ENCODE data around the gene KCNB1.

The KCNB1 gene

DNA sequence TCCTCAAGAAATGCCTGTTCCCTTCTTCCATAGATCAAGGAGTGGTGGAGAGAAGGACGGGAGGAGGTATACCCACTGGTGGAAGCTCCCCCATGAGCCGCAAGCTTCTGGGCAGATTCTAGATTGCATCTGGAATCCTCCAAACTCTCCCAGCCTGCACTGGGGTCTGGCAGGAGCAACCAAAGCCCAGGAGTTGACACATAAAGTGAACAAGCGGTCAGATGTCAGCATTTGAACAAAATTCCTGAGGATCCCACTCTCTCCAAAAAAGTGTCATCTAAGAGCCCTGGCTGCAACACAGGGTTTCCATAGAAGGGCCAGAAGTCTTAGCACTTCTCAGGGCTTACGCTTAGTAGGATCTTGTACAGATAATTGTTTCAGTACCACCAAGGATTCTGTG, 88.2 kb downstream of the KCNB1 start:
- no peak overlapping the region for H3K14ac ChIP-seq (ENCODE audit: low read length)
- WGBS, 2 donors (ENCODE audit: extremely low coverage in 2 of 2, insufficient read length in 2 of 2, insufficient replicate concordance in 1 of 2): no CpG with 5 or more reads among the region's 4 CpGs
- no peak overlapping the region for H3K18ac ChIP-seq (ENCODE audit: low read length)
- no peak overlapping the region for H3K27ac ChIP-seq (replicated peaks; ENCODE audit: low read length)
- H4K8ac ChIP-seq (ENCODE audit: low read depth, low read length): no peak overlapping the region
- H3K79me1 ChIP-seq (ENCODE audit: low read depth, low read length): no peaks in the 10 kb centered on the region
- no peak overlapping the region for H3K4ac ChIP-seq (ENCODE audit: low read length)
- H2BK12ac ChIP-seq (ENCODE audit: low read length): no peak overlapping the region
- no peak overlapping the region for H2AK5ac ChIP-seq (ENCODE audit: low read depth, low read length)
- no peak for DNase-seq (ENCODE audit: low spot score)
- H3K36me3 ChIP-seq (replicated peaks in 1 of 2; ENCODE audit: control insufficient read depth in 2 of 2, insufficient read depth in 2 of 2, low read length in 2 of 2): no peaks in the 10 kb centered on the region
- H2AFZ ChIP-seq (ENCODE audit: low read length): no peak overlapping the region
- no peak overlapping the region for H3K4me3 ChIP-seq (ENCODE audit: low read length in 2 of 2)
- no peak overlapping the region for H2BK15ac ChIP-seq (ENCODE audit: low read length)
- no peaks in the 10 kb centered on the region for H3K27me3 ChIP-seq (ENCODE audit: control insufficient read depth in 3 of 3, insufficient read depth in 3 of 3, low read depth in 1 of 3, low read length in 3 of 3)
- H3K4me2 ChIP-seq (ENCODE audit: insufficient read depth, low read length, poor library complexity, severe bottlenecking): no peak overlapping the region
- no peak overlapping the region for H3K23ac ChIP-seq (ENCODE audit: low read depth, low read length, poor library complexity)
- no peak overlapping the region for H4K91ac ChIP-seq (ENCODE audit: low read depth, low read length, poor library complexity)
- peaks cover 0 to 2% of the 10 kb centered on the region in 2 donors for H3K4me1 ChIP-seq (ENCODE audit: control insufficient read depth in 2 of 2, insufficient read depth in 1 of 2, low read depth in 1 of 2, low read length in 2 of 2)
- H3K9ac ChIP-seq (ENCODE audit: low read depth, low read length, poor library complexity): no peak overlapping the region
- H2BK5ac ChIP-seq (ENCODE audit: low read length): no peak overlapping the region
- H3K9me3 ChIP-seq (replicated peaks in 1 of 2; ENCODE audit: control insufficient read depth in 2 of 2, insufficient read depth in 1 of 2, low read depth in 1 of 2, low read length in 2 of 2): no peaks in the 10 kb centered on the region
- no peak overlapping the region for H2BK120ac ChIP-seq (ENCODE audit: low read depth, low read length)

DNA sequence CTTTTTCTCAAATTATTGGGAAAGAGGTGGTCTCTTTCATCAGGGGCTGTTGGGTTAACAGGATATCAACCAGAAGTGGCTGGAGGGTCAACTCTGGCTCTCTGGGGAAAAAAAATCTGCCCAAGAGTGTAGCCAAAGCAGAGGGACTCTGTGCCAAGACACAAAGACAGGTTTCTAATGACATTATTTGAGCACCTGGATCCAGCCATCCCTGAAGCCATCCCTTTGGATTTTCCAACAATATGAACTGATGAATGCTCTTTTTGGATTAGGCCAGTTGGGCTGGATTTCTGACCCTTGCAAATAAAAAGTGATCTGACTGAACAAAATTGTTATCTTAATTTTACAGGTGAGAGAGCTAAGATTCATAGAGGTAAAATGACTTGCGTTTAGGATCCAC, 88.7 kb downstream of the KCNB1 start:
- Histone ChIP-seq H2BK120ac (ENCODE audit: low read depth, low read length) (no peak overlapping the region), H3K23ac (ENCODE audit: low read depth, low read length, poor library complexity) (no peak overlapping the region), H4K91ac (ENCODE audit: low read depth, low read length, poor library complexity) (no peak overlapping the region), H3K4me3 (ENCODE audit: low read length in 2 of 2) (no peak overlapping the region), H3K14ac (ENCODE audit: low read length) (no peak overlapping the region), H3K27me3 (ENCODE audit: control insufficient read depth in 3 of 3, insufficient read depth in 3 of 3, low read depth in 1 of 3, low read length in 3 of 3) (no peaks in the 10 kb centered on the region), H4K8ac (ENCODE audit: low read depth, low read length) (no peak overlapping the region), H3K27ac (replicated peaks; ENCODE audit: low read length) (no peak overlapping the region), H2BK15ac (ENCODE audit: low read length) (no peak overlapping the region), H2BK12ac (ENCODE audit: low read length) (no peak overlapping the region), H3K9ac (ENCODE audit: low read depth, low read length, poor library complexity) (no peak overlapping the region), H3K79me1 (ENCODE audit: low read depth, low read length) (no peaks in the 10 kb centered on the region), H3K36me3 (replicated peaks in 1 of 2; ENCODE audit: control insufficient read depth in 2 of 2, insufficient read depth in 2 of 2, low read length in 2 of 2) (no peaks in the 10 kb centered on the region), H2AFZ (ENCODE audit: low read length) (no peak overlapping the region), H3K9me3 (replicated peaks in 1 of 2; ENCODE audit: control insufficient read depth in 2 of 2, insufficient read depth in 1 of 2, low read depth in 1 of 2, low read length in 2 of 2) (no peaks in the 10 kb centered on the region), H2BK5ac (ENCODE audit: low read length) (no peak overlapping the region), H3K18ac (ENCODE audit: low read length) (no peak overlapping the region), H2AK5ac (ENCODE audit: low read depth, low read length) (no peak overlapping the region), H3K4me2 (ENCODE audit: insufficient read depth, low read length, poor library complexity, severe bottlenecking) (no peak overlapping the region), H3K4ac (ENCODE audit: low read length) (no peak overlapping the region), H3K4me1 (ENCODE audit: control insufficient read depth in 2 of 2, insufficient read depth in 1 of 2, low read depth in 1 of 2, low read length in 2 of 2) (peaks cover 0 to 2% of the 10 kb centered on the region in 2 donors)
- no peak for DNase-seq (ENCODE audit: low spot score)
- no CpG with 5 or more reads among the region's 1 CpG for WGBS, 2 donors (ENCODE audit: extremely low coverage in 2 of 2, insufficient read length in 2 of 2, insufficient replicate concordance in 1 of 2)

DNA sequence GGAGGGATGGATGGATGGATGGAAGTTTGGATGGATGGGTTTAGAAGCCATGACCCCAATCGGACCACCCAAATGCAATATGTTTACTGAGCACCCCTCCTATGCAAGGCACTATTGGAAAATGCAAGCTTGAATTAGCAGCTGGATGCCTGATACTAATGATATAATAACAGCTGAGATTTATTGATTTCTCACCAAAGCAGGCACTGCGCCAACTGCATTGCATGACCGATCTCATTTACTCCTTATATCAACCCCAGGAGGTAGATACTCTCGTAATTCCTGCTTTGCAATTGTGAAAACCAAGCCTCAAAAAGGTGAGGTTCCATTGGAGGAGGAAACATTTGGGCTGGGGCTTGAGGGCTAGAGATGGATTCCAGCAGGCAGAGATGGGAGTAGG, 89.7 kb downstream of the KCNB1 start:
- Histone ChIP-seq H3K4me1 (ENCODE audit: control insufficient read depth in 2 of 2, insufficient read depth in 1 of 2, low read depth in 1 of 2, low read length in 2 of 2) (peaks cover 0 to 2% of the 10 kb centered on the region in 2 donors), H2AFZ (ENCODE audit: low read length) (no peak overlapping the region), H3K27ac (replicated peaks; ENCODE audit: low read length) (no peak overlapping the region), H3K14ac (ENCODE audit: low read length) (no peak overlapping the region), H3K9ac (ENCODE audit: low read depth, low read length, poor library complexity) (no peak overlapping the region), H3K27me3 (ENCODE audit: control insufficient read depth in 3 of 3, insufficient read depth in 3 of 3, low read depth in 1 of 3, low read length in 3 of 3) (no peaks in the 10 kb centered on the region), H4K91ac (ENCODE audit: low read depth, low read length, poor library complexity) (no peak overlapping the region), H2BK5ac (ENCODE audit: low read length) (no peak overlapping the region), H2BK12ac (ENCODE audit: low read length) (no peak overlapping the region), H3K36me3 (replicated peaks in 1 of 2; ENCODE audit: control insufficient read depth in 2 of 2, insufficient read depth in 2 of 2, low read length in 2 of 2) (no peaks in the 10 kb centered on the region), H3K79me1 (ENCODE audit: low read depth, low read length) (no peaks in the 10 kb centered on the region), H3K4me3 (ENCODE audit: low read length in 2 of 2) (no peak overlapping the region), H2BK120ac (ENCODE audit: low read depth, low read length) (no peak overlapping the region), H3K4ac (ENCODE audit: low read length) (no peak overlapping the region), H3K4me2 (ENCODE audit: insufficient read depth, low read length, poor library complexity, severe bottlenecking) (no peak overlapping the region), H2AK5ac (ENCODE audit: low read depth, low read length) (no peak overlapping the region), H3K18ac (ENCODE audit: low read length) (no peak overlapping the region), H4K8ac (ENCODE audit: low read depth, low read length) (no peak overlapping the region), H3K23ac (ENCODE audit: low read depth, low read length, poor library complexity) (no peak overlapping the region), H3K9me3 (replicated peaks in 1 of 2; ENCODE audit: control insufficient read depth in 2 of 2, insufficient read depth in 1 of 2, low read depth in 1 of 2, low read length in 2 of 2) (no peaks in the 10 kb centered on the region), H2BK15ac (ENCODE audit: low read length) (no peak overlapping the region)
- no CpG with 5 or more reads among the region's 4 CpGs for WGBS, 2 donors (ENCODE audit: extremely low coverage in 2 of 2, insufficient read length in 2 of 2, insufficient replicate concordance in 1 of 2)
- no peak for DNase-seq (ENCODE audit: low spot score)

DNA sequence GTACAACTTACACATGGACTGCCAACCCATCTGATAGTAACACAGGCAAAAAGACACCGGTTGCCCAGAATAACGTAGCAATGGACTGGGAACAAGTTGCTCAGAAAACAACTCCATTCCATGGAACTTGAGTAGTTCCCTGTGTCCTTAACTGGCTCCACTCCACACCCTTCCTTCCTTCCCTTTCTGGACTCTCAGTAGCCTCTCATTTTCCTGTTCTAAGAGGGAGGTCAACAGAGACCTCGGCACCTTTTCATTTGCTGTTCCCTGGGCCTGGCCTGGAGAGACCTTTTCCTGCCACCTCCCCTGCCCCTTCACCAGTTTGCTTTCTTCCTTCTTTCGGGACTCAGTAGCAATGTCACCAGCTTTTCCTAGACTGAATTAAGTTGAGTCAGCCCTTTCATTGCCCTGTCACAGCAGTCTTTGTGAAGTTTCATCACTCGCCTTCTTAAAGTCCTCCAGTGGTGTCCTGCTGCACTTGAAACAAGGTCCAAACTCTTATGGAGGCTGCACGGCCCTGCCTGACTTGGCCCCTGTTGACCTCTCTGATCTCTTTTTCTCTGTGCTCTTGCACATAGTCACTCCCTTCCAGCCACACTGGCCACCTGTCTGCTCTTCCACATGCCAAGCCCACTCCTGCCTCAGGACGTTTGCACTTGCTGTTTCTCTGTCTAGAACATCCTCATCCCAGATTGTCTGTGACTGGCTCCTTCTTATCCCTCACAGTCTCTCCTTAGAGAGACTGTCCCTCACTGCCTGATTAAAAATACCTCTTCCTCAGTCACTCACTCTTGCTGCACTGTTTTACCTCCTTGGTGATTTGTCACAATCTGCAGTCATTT, 90.8 kb downstream of the KCNB1 start:
- Histone ChIP-seq H2AK5ac (ENCODE audit: low read depth, low read length) (no peak overlapping the region), H3K4ac (ENCODE audit: low read length) (no peak overlapping the region), H3K36me3 (replicated peaks in 1 of 2; ENCODE audit: control insufficient read depth in 2 of 2, insufficient read depth in 2 of 2, low read length in 2 of 2) (no peaks in the 10 kb centered on the region), H2BK15ac (ENCODE audit: low read length) (no peak overlapping the region), H3K79me1 (ENCODE audit: low read depth, low read length) (no peaks in the 10 kb centered on the region), H3K4me1 (ENCODE audit: control insufficient read depth in 2 of 2, insufficient read depth in 1 of 2, low read depth in 1 of 2, low read length in 2 of 2) (peaks cover 4 to 6% of the 10 kb centered on the region in 2 donors), H4K91ac (ENCODE audit: low read depth, low read length, poor library complexity) (no peak overlapping the region), H3K14ac (ENCODE audit: low read length) (no peak overlapping the region), H2BK120ac (ENCODE audit: low read depth, low read length) (no peak overlapping the region), H3K4me3 (ENCODE audit: low read length in 2 of 2) (no peak overlapping the region), H3K27me3 (ENCODE audit: control insufficient read depth in 3 of 3, insufficient read depth in 3 of 3, low read depth in 1 of 3, low read length in 3 of 3) (no peaks in the 10 kb centered on the region), H3K9me3 (replicated peaks in 1 of 2; ENCODE audit: control insufficient read depth in 2 of 2, insufficient read depth in 1 of 2, low read depth in 1 of 2, low read length in 2 of 2) (no peaks in the 10 kb centered on the region), H3K4me2 (ENCODE audit: insufficient read depth, low read length, poor library complexity, severe bottlenecking) (no peak overlapping the region), H3K18ac (ENCODE audit: low read length) (no peak overlapping the region), H3K23ac (ENCODE audit: low read depth, low read length, poor library complexity) (no peak overlapping the region), H2AFZ (ENCODE audit: low read length) (no peak overlapping the region), H3K9ac (ENCODE audit: low read depth, low read length, poor library complexity) (no peak overlapping the region), H4K8ac (ENCODE audit: low read depth, low read length) (no peak overlapping the region), H2BK5ac (ENCODE audit: low read length) (no peak overlapping the region), H2BK12ac (ENCODE audit: low read length) (no peak overlapping the region), H3K27ac (replicated peaks; ENCODE audit: low read length) (no peak overlapping the region)
- DNase-seq (ENCODE audit: low spot score): no peak
- no CpG with 5 or more reads among the region's 7 CpGs for WGBS, 2 donors (ENCODE audit: extremely low coverage in 2 of 2, insufficient read length in 2 of 2, insufficient replicate concordance in 1 of 2)
